Measurements from ENCODE around the gene YWHAQ.

GRCh38 chr2:9570182-9571060 lies 60.4 kb downstream of the YWHAQ start:
- no peak for TF ChIP-seq POLR2AphosphoS5 (IDR thresholded peaks at IDR 0.05)
- TF ChIP-seq CTCF (IDR thresholded peaks at IDR 0.05) = no peak
